Effector memory CD8-positive, alpha-beta T cell (primary cell): ENCODE results near the gene DLG1.

Experiments used
- ATAC-seq: fragments of 150-1000 bp; cut with Tn5 transposase; replicated peaks from 2 replicates; pipeline ENCODE4 v1.10.0; 2021; ENCODE audit warnings: mild to moderate bottlenecking, moderate library complexity
- DNase-seq, 3 experiments: peaks; one replicate each; pipeline ENCODE4 v3.0.0; 2021
- H3K27ac Mint-ChIP-seq, 2 donors: one replicate each; pipeline ENCODE4 v1.8.0; 2022; ENCODE audit warnings: mild to moderate bottlenecking in 2 of 2, mixed read lengths in 2 of 2, moderate library complexity in 2 of 2
- H3K27me3 Mint-ChIP-seq, 2 donors: one replicate each; pipeline ENCODE4 v1.8.0; 2022; ENCODE audit warnings: mixed read lengths in 2 of 2
- H3K36me3 Mint-ChIP-seq: one replicate; pipeline ENCODE4 v1.8.0; 2022; ENCODE audit warnings: mild to moderate bottlenecking, moderate library complexity, mixed read lengths; ENCODE audit not compliant: insufficient read depth
- H3K4me1 Mint-ChIP-seq, 2 donors: one replicate each; pipeline ENCODE4 v1.8.0; 2022; ENCODE audit warnings: low read depth in 2 of 2, mixed read lengths in 2 of 2
- H3K4me3 Mint-ChIP-seq, 2 donors: one replicate each; pipeline ENCODE4 v1.8.0; 2022; ENCODE audit warnings: mild to moderate bottlenecking in 2 of 2, mixed read lengths in 2 of 2, moderate library complexity in 2 of 2
- H3K9me3 Mint-ChIP-seq, 2 donors: one replicate each; pipeline ENCODE4 v1.8.0; 2022; ENCODE audit warnings: mixed read lengths in 2 of 2

The DLG1 gene

GRCh38 chr3:197174927-197175326 is 123.5 kb downstream of the DLG1 start:
- Mint-ChIP-seq H3K27ac (no peak overlapping the region), H3K9me3 (no peaks in the 10 kb centered on the region), H3K4me1 (peaks cover 6 to 7% of the 10 kb centered on the region in 2 donors), H3K36me3 (peaks cover 5% of the 10 kb centered on the region), H3K27me3 (no peaks in the 10 kb centered on the region), H3K4me3 (no peak overlapping the region)
- DNase-seq (no peak), ATAC-seq (no peak)

GRCh38 chr3:197173620-197174019 is 124.8 kb downstream of the DLG1 start:
- Mint-ChIP-seq H3K27me3 (no peaks in the 10 kb centered on the region), H3K9me3 (no peaks in the 10 kb centered on the region), H3K36me3 (peaks cover 5% of the 10 kb centered on the region), H3K27ac (no peak overlapping the region), H3K4me1 (peaks cover 6 to 7% of the 10 kb centered on the region in 2 donors), H3K4me3 (no peak overlapping the region)
- no peak for ATAC-seq
- DNase-seq, result no peak

- Mint-ChIP-seq H3K9me3 (no peaks in the 10 kb centered on the region), H3K27ac (peak overlapping the region in 1 of 2 donors; percentile 39), H3K4me3 (no peak overlapping the region), H3K36me3 (peaks cover 5% of the 10 kb centered on the region), H3K4me1 (peaks cover 7 to 8% of the 10 kb centered on the region in 2 donors), H3K27me3 (no peaks in the 10 kb centered on the region)
- no peak for DNase-seq
- no peak for ATAC-seq
Observed at GRCh38 chr3:197171481-197172067, 126.8 kb downstream of the DLG1 start.

- no peak for DNase-seq
- Mint-ChIP-seq H3K4me1 (peaks cover 13 to 14% of the 10 kb centered on the region in 2 donors), H3K27me3 (no peaks in the 10 kb centered on the region), H3K36me3 (peaks cover 5% of the 10 kb centered on the region), H3K27ac (no peak overlapping the region), H3K9me3 (no peaks in the 10 kb centered on the region), H3K4me3 (no peak overlapping the region)
- no peak for ATAC-seq
Observed at GRCh38 chr3:197169028-197169427, 129.4 kb downstream of the DLG1 start.

- Mint-ChIP-seq H3K4me3 (no peak overlapping the region), H3K27ac (peak overlapping the region in 1 of 2 donors; percentile 7), H3K27me3 (no peaks in the 10 kb centered on the region), H3K4me1 (peaks cover 13 to 14% of the 10 kb centered on the region in 2 donors), H3K36me3 (peaks cover 5% of the 10 kb centered on the region), H3K9me3 (no peaks in the 10 kb centered on the region)
- no peak for DNase-seq
- no peak for ATAC-seq
Observed at GRCh38 chr3:197168606-197169005, 129.8 kb downstream of the DLG1 start.

GRCh38 chr3:197168063-197168462 is 130.3 kb downstream of the DLG1 start:
- DNase-seq, result no peak
- Mint-ChIP-seq H3K36me3 (peaks cover 2% of the 10 kb centered on the region), H3K27me3 (no peaks in the 10 kb centered on the region), H3K4me1 (peaks cover 14 to 16% of the 10 kb centered on the region in 2 donors), H3K27ac (peak overlapping the region in 1 of 2 donors; percentile 7), H3K9me3 (no peaks in the 10 kb centered on the region), H3K4me3 (no peak overlapping the region)
- no peak for ATAC-seq

GRCh38 chr3:197167549-197167948 is 130.9 kb downstream of the DLG1 start:
- H3K36me3 Mint-ChIP-seq, result no peaks in the 10 kb centered on the region
- peaks cover 17 to 21% of the 10 kb centered on the region in 2 donors for H3K4me1 Mint-ChIP-seq
- DNase-seq (no peak), ATAC-seq (no peak)
- H3K27me3 Mint-ChIP-seq, result no peaks in the 10 kb centered on the region
- H3K9me3 Mint-ChIP-seq, result no peaks in the 10 kb centered on the region
- H3K27ac Mint-ChIP-seq, result no peak overlapping the region
- H3K4me3 Mint-ChIP-seq, result no peak overlapping the region

GRCh38 chr3:197165890-197166289 is 132.5 kb downstream of the DLG1 start:
- Mint-ChIP-seq H3K36me3 (no peaks in the 10 kb centered on the region), H3K4me1 (peaks cover 21 to 24% of the 10 kb centered on the region in 2 donors), H3K9me3 (no peaks in the 10 kb centered on the region), H3K27me3 (no peaks in the 10 kb centered on the region), H3K4me3 (no peak overlapping the region), H3K27ac (no peak overlapping the region)
- no peak for DNase-seq
- ATAC-seq, result no peak

- H3K36me3 Mint-ChIP-seq, result peaks cover 12% of the 10 kb centered on the region
- peaks cover 3 to 5% of the 10 kb centered on the region in 2 donors for H3K4me1 Mint-ChIP-seq
- H3K4me3 Mint-ChIP-seq, result no peak overlapping the region
Observed at GRCh38 chr3:197155046-197155445, 143.4 kb downstream of the DLG1 start.

GRCh38 chr3:197151580-197151979 is 146.8 kb downstream of the DLG1 start:
- Mint-ChIP-seq H3K27ac (no peak overlapping the region), H3K4me1 (peaks cover 5 to 8% of the 10 kb centered on the region in 2 donors), H3K4me3 (no peak overlapping the region), H3K36me3 (peaks cover 7% of the 10 kb centered on the region), H3K27me3 (no peaks in the 10 kb centered on the region), H3K9me3 (peaks cover 7 to 8% of the 10 kb centered on the region in 2 donors)
- no peak for ATAC-seq
- DNase-seq, result no peak

More at GRCh38 chr3:197155046-197155445, 143.4 kb downstream of the DLG1 start:
- Mint-ChIP-seq H3K27ac (no peak overlapping the region), H3K27me3 (no peaks in the 10 kb centered on the region), H3K9me3 (peaks cover 8 to 16% of the 10 kb centered on the region in 2 donors)
- ATAC-seq (no peak), DNase-seq (no peak)

GRCh38 chr3:197149528-197149927 is 148.9 kb downstream of the DLG1 start:
- no peak overlapping the region for H3K4me3 Mint-ChIP-seq
- H3K36me3 Mint-ChIP-seq, result peaks cover 7% of the 10 kb centered on the region
- H3K27me3 Mint-ChIP-seq, result no peaks in the 10 kb centered on the region
- DNase-seq, result no peak
- H3K27ac Mint-ChIP-seq, result no peak overlapping the region
- H3K4me1 Mint-ChIP-seq, result peaks cover 6 to 11% of the 10 kb centered on the region in 2 donors
- no peak for ATAC-seq
- H3K9me3 Mint-ChIP-seq, result peaks cover 0 to 3% of the 10 kb centered on the region in 2 donors

- Mint-ChIP-seq H3K4me1 (peaks cover 6 to 17% of the 10 kb centered on the region in 2 donors), H3K4me3 (no peak overlapping the region), H3K27me3 (no peaks in the 10 kb centered on the region), H3K27ac (peak overlapping the region in 1 of 2 donors; percentile 11), H3K36me3 (peaks cover 10% of the 10 kb centered on the region), H3K9me3 (no peaks in the 10 kb centered on the region)
- DNase-seq (no peak), ATAC-seq (no peak)
Observed at GRCh38 chr3:197144188-197144587, 154.2 kb downstream of the DLG1 start.

- Mint-ChIP-seq H3K27ac (no peak overlapping the region), H3K4me1 (peaks cover 0 to 11% of the 10 kb centered on the region in 2 donors), H3K27me3 (no peaks in the 10 kb centered on the region), H3K9me3 (no peaks in the 10 kb centered on the region), H3K4me3 (no peak overlapping the region), H3K36me3 (peaks cover 24% of the 10 kb centered on the region)
- no peak for ATAC-seq
- no peak for DNase-seq
Observed at GRCh38 chr3:197139586-197139985, 158.8 kb downstream of the DLG1 start.

GRCh38 chr3:197137751-197138150 is 160.7 kb downstream of the DLG1 start:
- Mint-ChIP-seq H3K9me3 (no peaks in the 10 kb centered on the region), H3K4me3 (no peak overlapping the region), H3K27ac (no peak overlapping the region), H3K4me1 (peaks cover 3 to 8% of the 10 kb centered on the region in 2 donors), H3K27me3 (no peaks in the 10 kb centered on the region), H3K36me3 (peaks cover 28% of the 10 kb centered on the region)
- DNase-seq (no peak), ATAC-seq (no peak)
